ENCODE results near the gene DDX43. TPM values are rescaled to one million over a fixed set of nuclear protein-coding genes. Genes with fewer than 3 reads are reported as not detected.

The DDX43 gene
- total RNA-seq, 1 experiment from 2014 or later = 0.33 TPM

- WGBS (ENCODE audit: extremely low coverage, insufficient read length, low lambda C conversion rate) = no CpG with 5 or more reads among the region's 2 CpGs
- no peak overlapping the region for H2AFZ ChIP-seq (ENCODE audit: low read length)
- no peak overlapping the region for H3K56ac ChIP-seq (ENCODE audit: insufficient read length, low read depth, low read length)
- no peak overlapping the region for H3K23ac ChIP-seq (ENCODE audit: insufficient read length, low read depth, low read length)
- no peak for DNase-seq
- no peak overlapping the region for H2AK5ac ChIP-seq (ENCODE audit: insufficient read length, low read length)
- no peak overlapping the region for H3K4me2 ChIP-seq (ENCODE audit: insufficient read depth, insufficient read length, low read length)
- Mint-ChIP-seq H3K9me3 (no peaks in the 10 kb centered on the region), H3K4me1 (no peaks in the 10 kb centered on the region), H3K27me3 (ENCODE audit: low read depth) (no peaks in the 10 kb centered on the region), H3K4me3 (no peak overlapping the region), H3K36me3 (ENCODE audit: insufficient read depth in 1 of 3, low read depth in 3 of 3) (no peaks in the 10 kb centered on the region), H3K27ac (no peak overlapping the region)
- H3K9me3 ChIP-seq (ENCODE audit: control insufficient read depth, low read depth, low read length) = no peaks in the 10 kb centered on the region
- H3K79me1 ChIP-seq (ENCODE audit: insufficient read depth, low read depth, low read length, poor library complexity, severe bottlenecking) = no peaks in the 10 kb centered on the region
- H2BK20ac ChIP-seq (ENCODE audit: low read depth, low read length, poor library complexity, severe bottlenecking) = no peak overlapping the region
- no peaks in the 10 kb centered on the region for H4K20me1 ChIP-seq (ENCODE audit: control insufficient read depth, insufficient read depth, insufficient read length)
- H3K4ac ChIP-seq (ENCODE audit: low read depth, low read length) = no peak overlapping the region
- no peak overlapping the region for H3K9ac ChIP-seq (ENCODE audit: extremely low read depth, insufficient read length, low read length)
- no peak overlapping the region for H2BK120ac ChIP-seq (ENCODE audit: low read depth, low read length, poor library complexity, severe bottlenecking)
- no peak for TF ChIP-seq CTCF (conservative IDR thresholded peaks at IDR 0.05)
- H3T11ph ChIP-seq (ENCODE audit: low read length) = no peak overlapping the region
- no peak overlapping the region for H4K5ac ChIP-seq (ENCODE audit: insufficient read length, low read depth, low read length)
- no peak overlapping the region for H3K14ac ChIP-seq (ENCODE audit: insufficient read depth, low read length)
- H2BK5ac ChIP-seq (ENCODE audit: insufficient read length, low read length) = no peak overlapping the region
- no peak overlapping the region for H3K18ac ChIP-seq (ENCODE audit: insufficient read length, low read depth, low read length)
- H2BK12ac ChIP-seq (ENCODE audit: insufficient read length, low read depth, low read length) = no peak overlapping the region
- no peaks in the 10 kb centered on the region for H3K4me1 ChIP-seq (ENCODE audit: insufficient read depth, low read length)
- H3K79me2 ChIP-seq (ENCODE audit: insufficient read depth, low read length) = no peaks in the 10 kb centered on the region
- H3K27ac ChIP-seq (ENCODE audit: insufficient read length, low read depth, low read length) = no peak overlapping the region
- no peaks in the 10 kb centered on the region for H3K27me3 ChIP-seq (ENCODE audit: insufficient read depth, low read length)
- no peak overlapping the region for H4K91ac ChIP-seq (ENCODE audit: insufficient read length, low read depth, low read length)
- no peak overlapping the region for H2BK15ac ChIP-seq (ENCODE audit: low read depth, low read length)
- no peak overlapping the region for H4K8ac ChIP-seq (replicated peaks; ENCODE audit: insufficient read length, low read depth, low read length)
- no peaks in the 10 kb centered on the region for H3K23me2 ChIP-seq (ENCODE audit: insufficient read length, low read depth, low read length, poor library complexity, severe bottlenecking)
Observed at GRCh38 chr6:73421534-73421933, 26.9 kb downstream of the DDX43 start.

All from H9 (cell line).